Uterus (tissue), 4 donors: Measurements from ENCODE around the gene ITPR2. TPM values are rescaled to one million over a fixed set of nuclear protein-coding genes. Genes with fewer than 3 reads are reported as not detected.

Experiments
- DNase-seq, 2 donors: peaks; one replicate each; pipeline ENCODE4 v3.0.0-alpha.2; 2019 to 2020
- H3K27ac ChIP-seq, 2 donors: fragments of 200-600 bp; sonication (generic); 1 replicate in 1 of 2; 2 replicates in 1 of 2; pipeline ENCODE4 v1.5.1; 2016 to 2018
- H3K27me3 ChIP-seq, 2 donors: fragments of 200-600 bp; sonication (generic); one replicate each; pipeline ENCODE4 v1.5.1; 2018 to 2019; ENCODE audit warnings: control low read depth in 1 of 2
- H3K36me3 ChIP-seq, 2 donors: fragments of 200-600 bp; sonication (generic); one replicate each; pipeline ENCODE4 v1.5.1; 2019; ENCODE audit warnings: control low read depth in 1 of 2
- H3K4me1 ChIP-seq, 2 donors: fragments of 200-600 bp; sonication (generic); one replicate each; pipeline ENCODE4 v1.5.1; 2018 to 2019; ENCODE audit warnings: control low read depth in 1 of 2
- H3K4me3 ChIP-seq, 2 donors: fragments of 200-600 bp; sonication (generic); 1 replicate in 1 of 2; 2 replicates in 1 of 2; pipeline ENCODE4 v1.5.1; 2018 to 2019; ENCODE audit warnings: mild to moderate bottlenecking in 1 of 2
- H3K9me3 ChIP-seq, 2 donors: fragments of 200-600 bp; sonication (generic); one replicate each; pipeline ENCODE4 v1.5.1; 2019; ENCODE audit warnings: control low read depth in 1 of 2
- CTCF ChIP-seq, 4 experiments: fragments of 200-600 bp in 2 of 4; fragments of 450-650 bp in 2 of 4; sonication (generic) in 2 of 4; IDR thresholded peaks; one replicate each; pipeline ENCODE4 v1.5.1; 2016 to 2019; ENCODE audit warnings: antibody characterized with exemption in 4 of 4, mild to moderate bottlenecking in 2 of 4, moderate library complexity in 1 of 4
- POLR2A ChIP-seq, 2 donors: fragments of 450-650 bp; IDR thresholded peaks; one replicate each; pipeline ENCODE4 v1.6.1; 2016; ENCODE audit warnings: antibody characterized with exemption in 2 of 2, mild to moderate bottlenecking in 1 of 2, moderate library complexity in 1 of 2
- intact Hi-C: fragments of 100-400 bp; cut with DNase I; formaldehyde crosslinking; loops from one replicate; pipeline ENCODE4 v1.15.1; 2023; ENCODE audit warnings: low total_unique reads
- total RNA-seq, 4 donors: library from RNA; depleted of rRNA in 3 of 4; stranded (reverse); fragments of >200 nt in 3 of 4; gene quantifications; one replicate each; pipeline versions ENCODE4 v1.1.0 to v1.2.4, GENCODE V29; 2014 to 2023
- donor health status: DM: yes; HTN: yes; CAD: no.

ITPR2 gene
- 100 to 1,000 TPM in 1 of 4 donors, 10 to 100 TPM in 3; 53.5 to 271 (median 60.4) TPM for total RNA-seq

DNA sequence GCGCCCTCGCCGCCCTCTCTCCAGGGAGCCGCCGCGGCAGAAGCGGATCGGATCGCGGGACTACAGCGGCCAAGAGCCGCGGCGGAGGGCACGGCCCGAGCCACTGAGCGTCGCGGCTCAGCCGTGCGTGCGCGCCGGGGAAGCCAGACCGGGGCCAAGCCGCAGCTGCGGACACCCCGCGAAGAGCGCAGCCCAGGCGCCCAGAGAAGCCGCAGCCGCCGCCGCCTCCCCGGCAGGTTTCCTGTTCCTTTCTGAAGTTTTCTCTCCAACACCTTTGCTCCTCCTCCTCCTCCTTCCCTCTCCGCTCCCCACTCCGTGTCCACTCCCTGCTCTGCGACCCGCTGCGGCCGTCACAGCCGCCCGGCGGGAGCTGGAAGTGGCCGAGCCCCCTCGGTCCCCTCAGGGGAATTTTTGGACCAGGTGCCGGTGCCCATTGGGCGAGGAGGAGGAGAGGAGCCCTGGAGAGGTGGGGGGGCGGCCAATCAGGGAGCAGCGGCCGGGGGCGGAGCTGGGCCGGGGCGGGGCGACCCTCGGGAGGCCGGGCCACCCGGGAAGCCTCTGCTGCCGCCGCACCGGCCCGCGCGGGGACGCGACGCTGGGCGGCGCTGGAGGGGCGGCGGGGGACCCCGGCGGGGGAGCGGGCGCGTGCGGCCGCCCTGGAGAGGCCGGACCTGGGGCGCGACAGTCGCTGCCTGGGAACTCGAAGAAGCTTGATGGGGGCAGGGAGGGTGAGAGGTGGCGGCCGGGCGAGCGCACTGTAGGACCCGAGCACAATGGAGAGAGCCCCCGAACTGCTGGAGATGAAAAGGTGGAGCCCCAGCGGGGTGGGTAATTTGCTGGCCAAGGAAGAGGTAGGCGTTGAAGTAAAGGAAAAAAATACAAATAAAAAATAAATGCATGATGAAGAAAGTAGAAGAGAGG lies at the start of gene ITPR2:
TSS of gene ITPR2 (minus strand) at position 373 of the 921 bp plus-strand sequence. CDS start 413 bp downstream, outside the sequence.
- peak; percentile 91 to 94 for TF ChIP-seq POLR2A (IDR thresholded peaks at IDR 0.05)
- TF ChIP-seq CTCF (IDR thresholded peaks at IDR 0.05): peak in 3 of 4 experiments; percentile 18 to 59 (median 40)
- intact Hi-C loops: no loop called here
- Histone ChIP-seq H3K27ac (peak within 1 kb of the TSS; percentile 91 to 94), H3K4me3 (peak within 1 kb of the TSS; percentile 63 to 76), H3K4me1 (peaks cover 0 to 4% of the 10 kb centered on the region in 2 donors), H3K27me3 (no peaks in the 10 kb centered on the region), H3K36me3 (no peaks in the 10 kb centered on the region), H3K9me3 (no peaks in the 10 kb centered on the region)
- peak; percentile 94 to 95 for DNase-seq

DNA sequence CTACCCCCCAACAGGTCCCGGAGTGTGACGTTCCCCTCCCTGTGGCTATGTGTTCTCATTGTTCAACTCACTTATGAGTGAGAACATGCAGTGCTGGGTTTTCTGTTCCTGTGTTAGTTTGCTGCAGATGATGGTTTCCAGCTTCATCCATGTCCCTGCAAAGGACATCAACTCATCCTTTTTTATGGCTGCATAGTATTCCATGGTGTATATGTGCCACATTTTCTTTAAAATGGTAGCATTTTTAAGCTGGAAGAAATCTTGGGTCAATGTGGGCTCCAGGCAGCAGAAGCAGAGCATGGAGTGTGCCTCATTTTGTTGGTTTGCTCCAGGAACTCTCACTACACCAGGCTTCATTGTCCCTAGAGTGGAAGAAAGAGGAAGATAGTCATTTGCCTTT lies 47.6 kb upstream of the ITPR2 start:
- intact Hi-C loops: no loop called here
- H3K27me3 ChIP-seq: no peaks in the 10 kb centered on the region
- H3K36me3 ChIP-seq: no peaks in the 10 kb centered on the region
- no peaks in the 10 kb centered on the region for H3K4me1 ChIP-seq
- H3K4me3 ChIP-seq: no peak overlapping the region
- DNase-seq: no peak
- TF ChIP-seq POLR2A (IDR thresholded peaks at IDR 0.05) (no peak), CTCF (IDR thresholded peaks at IDR 0.05) (no peak)
- no peak overlapping the region for H3K27ac ChIP-seq
- no peaks in the 10 kb centered on the region for H3K9me3 ChIP-seq

- Histone ChIP-seq H3K4me1 (no peaks in the 10 kb centered on the region), H3K9me3 (no peaks in the 10 kb centered on the region), H3K27me3 (no peaks in the 10 kb centered on the region), H3K4me3 (no peak overlapping the region), H3K27ac (peak overlapping the region; percentile 44 to 70), H3K36me3 (no peaks in the 10 kb centered on the region)
- no peak for TF ChIP-seq CTCF (IDR thresholded peaks at IDR 0.05)
- TF ChIP-seq POLR2A (IDR thresholded peaks at IDR 0.05): no peak
- peak; percentile 88 to 90 for DNase-seq
- intact Hi-C loops: no loop called here
Measured at GRCh38 chr12:26878661-26879119, 45.7 kb upstream of the ITPR2 start.

- Histone ChIP-seq H3K4me3 (no peak overlapping the region), H3K27me3 (no peaks in the 10 kb centered on the region), H3K9me3 (no peaks in the 10 kb centered on the region), H3K27ac (no peak overlapping the region), H3K36me3 (no peaks in the 10 kb centered on the region), H3K4me1 (no peaks in the 10 kb centered on the region)
- no peak for DNase-seq
- no peak for TF ChIP-seq POLR2A (IDR thresholded peaks at IDR 0.05)
- TF ChIP-seq CTCF (IDR thresholded peaks at IDR 0.05): no peak
- intact Hi-C loops: no loop called here
Measured at GRCh38 chr12:26874501-26875296, 41.7 kb upstream of the ITPR2 start.
